Measurements from ENCODE around the gene LHPP. TPM values are rescaled to one million over a fixed set of nuclear protein-coding genes. Genes with fewer than 3 reads are reported as not detected.

Gene LHPP
- total RNA-seq, 4 donors from 2014 or later, result 12.3 to 25.0 (median 16.2) TPM

- Histone ChIP-seq H3K4me1 (no peaks in the 10 kb centered on the region), H3K4me3 (no peak overlapping the region), H3K27ac (no peak overlapping the region), H3K9me3 (no peaks in the 10 kb centered on the region), H3K27me3 (no peaks in the 10 kb centered on the region), H3K36me3 (no peaks in the 10 kb centered on the region)
- no peak for TF ChIP-seq EP300 (IDR thresholded peaks at IDR 0.05)
- no peak for TF ChIP-seq CTCF (IDR thresholded peaks at IDR 0.05)
- TF ChIP-seq POLR2A (IDR thresholded peaks at IDR 0.05), result no peak
- no peak for TF ChIP-seq POLR2AphosphoS5 (IDR thresholded peaks at IDR 0.05)
- no CpG with 5 or more reads among the region's 20 CpGs for WGBS, 2 donors (ENCODE audit: low coverage in 1 of 2)
- no peak for ATAC-seq
These were observed 115.2 kb downstream of the LHPP start for GRCh38 chr10:124576526-124577420.

- no peaks in the 10 kb centered on the region for H3K9me3 ChIP-seq
- no peaks in the 10 kb centered on the region for H3K4me1 ChIP-seq
- no peak overlapping the region for H3K27ac ChIP-seq
- H3K36me3 ChIP-seq, result no peaks in the 10 kb centered on the region
- no peak for TF ChIP-seq POLR2AphosphoS5 (IDR thresholded peaks at IDR 0.05)
- TF ChIP-seq POLR2A (IDR thresholded peaks at IDR 0.05), result no peak
- TF ChIP-seq EP300 (IDR thresholded peaks at IDR 0.05), result no peak
- TF ChIP-seq CTCF (IDR thresholded peaks at IDR 0.05), result no peak
- ATAC-seq, result no peak
- H3K27me3 ChIP-seq, result no peaks in the 10 kb centered on the region
- no peak overlapping the region for H3K4me3 ChIP-seq
- 93% methylated on average over 2 of the region's 3 CpGs; no CpG with 5 or more reads in 1 of the 2 donors for WGBS, 2 donors (ENCODE audit: low coverage in 1 of 2)
These were observed 116.0 kb downstream of the LHPP start for GRCh38 chr10:124577651-124578050.

GRCh38 chr10:124578231-124579010 is 116.8 kb downstream of the LHPP start:
- no peaks in the 10 kb centered on the region for H3K36me3 ChIP-seq
- no peak for ATAC-seq
- H3K27ac ChIP-seq, result no peak overlapping the region
- no peak overlapping the region for H3K4me3 ChIP-seq
- no peaks in the 10 kb centered on the region for H3K9me3 ChIP-seq
- no peaks in the 10 kb centered on the region for H3K27me3 ChIP-seq
- no peaks in the 10 kb centered on the region for H3K4me1 ChIP-seq
- 60% methylated on average over 1 of the region's 23 CpGs; no CpG with 5 or more reads in 1 of the 2 donors for WGBS, 2 donors (ENCODE audit: low coverage in 1 of 2)
- TF ChIP-seq POLR2A (IDR thresholded peaks at IDR 0.05), result no peak
- no peak for TF ChIP-seq POLR2AphosphoS5 (IDR thresholded peaks at IDR 0.05)
- TF ChIP-seq EP300 (IDR thresholded peaks at IDR 0.05), result no peak
- no peak for TF ChIP-seq CTCF (IDR thresholded peaks at IDR 0.05)

GRCh38 chr10:124579011-124579399 is 117.4 kb downstream of the LHPP start:
- WGBS, 2 donors (ENCODE audit: low coverage in 1 of 2), result no CpG with 5 or more reads among the region's 16 CpGs
- Histone ChIP-seq H3K9me3 (no peaks in the 10 kb centered on the region), H3K36me3 (no peaks in the 10 kb centered on the region), H3K4me3 (no peak overlapping the region), H3K4me1 (no peaks in the 10 kb centered on the region), H3K27ac (no peak overlapping the region), H3K27me3 (no peaks in the 10 kb centered on the region)
- ATAC-seq, result peak; percentile 22
- TF ChIP-seq POLR2A (IDR thresholded peaks at IDR 0.05) (no peak), CTCF (IDR thresholded peaks at IDR 0.05) (no peak), POLR2AphosphoS5 (IDR thresholded peaks at IDR 0.05) (no peak), EP300 (IDR thresholded peaks at IDR 0.05) (no peak)
